Measurements from ENCODE around the gene TTC28. TPM values are rescaled to one million over a fixed set of nuclear protein-coding genes. Genes with fewer than 3 reads are reported as not detected.

Gene TTC28
- total RNA-seq, 1 experiment from 2014 or later: 0.12 TPM

DNA sequence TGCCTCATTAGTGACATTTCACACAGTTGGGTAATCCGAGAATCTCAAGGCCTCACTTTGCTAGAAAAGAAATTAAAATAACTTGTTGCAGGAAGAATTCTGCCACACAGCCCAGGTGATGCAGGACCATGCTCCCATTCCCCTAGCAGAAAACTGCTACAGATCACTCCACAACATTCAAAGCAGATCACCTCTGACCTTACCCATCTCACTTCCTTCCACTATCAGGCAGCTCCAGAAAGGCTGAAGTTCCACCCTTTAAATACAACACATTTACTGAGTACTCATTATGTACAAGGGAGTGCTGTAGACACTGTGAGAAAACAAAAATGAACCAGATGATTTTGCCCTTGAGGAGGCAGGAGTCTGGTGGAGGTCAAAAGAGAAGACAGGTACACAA is 231.0 kb downstream of the TTC28 start:
- Histone ChIP-seq H4K20me1 (ENCODE audit: insufficient read depth) (no peaks in the 10 kb centered on the region), H3K4me2 (ENCODE audit: low read length) (no peak overlapping the region), H2AFZ (ENCODE audit: low read depth, low read length, poor library complexity, severe bottlenecking) (no peak overlapping the region), H3K9ac (ENCODE audit: low read length) (no peak overlapping the region), H3K27me3 (ENCODE audit: insufficient read depth, low read length) (peaks cover 82% of the 10 kb centered on the region), H3K9me2 (ENCODE audit: insufficient read depth) (no peaks in the 10 kb centered on the region), H3K27ac (ENCODE audit: low read depth, low read length) (no peak overlapping the region), H3K79me2 (ENCODE audit: insufficient read depth, low read length) (no peaks in the 10 kb centered on the region), H3K9me3 (ENCODE audit: control insufficient read depth in 1 of 2, insufficient read depth in 1 of 2, low read depth in 1 of 2, low read length in 2 of 2) (no peaks in the 10 kb centered on the region), H3K4me1 (ENCODE audit: control insufficient read depth in 1 of 2, insufficient read depth in 2 of 2, low read length in 2 of 2) (no peaks in the 10 kb centered on the region), H3K36me3 (ENCODE audit: control insufficient read depth in 1 of 2, insufficient read depth in 2 of 2, low read length in 2 of 2) (no peaks in the 10 kb centered on the region), H3K4me3 (replicated peaks in 1 of 2; ENCODE audit: low read depth in 1 of 2, low read length in 2 of 2) (no peak overlapping the region)
- ChIA-PET POLR2A (no interaction called here), RAD21 (ENCODE audit: low non-redundant PET in 1 of 2, low total read pairs in 2 of 2, uncharacterized antibody in 2 of 2, unreplicated experiment in 2 of 2) (no interaction called here), CTCF (no interaction called here)
- DNase-seq (ENCODE audit: low read depth, low spot score): no peak
- no TSS peak for BruUV-seq (replicated peaks)
- TF ChIP-seq SIN3A (IDR thresholded peaks at IDR 0.05; ENCODE audit: low read depth): no peak
- TF ChIP-seq RAD21 (IDR thresholded peaks at IDR 0.05; ENCODE audit: low read depth): no peak
- TF ChIP-seq YY1 (IDR thresholded peaks at IDR 0.05; ENCODE audit: extremely low read depth, insufficient replicate concordance, low read depth, low read length): no peak
- no peak for TF ChIP-seq JUND (IDR thresholded peaks at IDR 0.05)
- no peak for TF ChIP-seq ZFX (IDR thresholded peaks at IDR 0.05)
- no peak for TF ChIP-seq CBX3 (IDR thresholded peaks at IDR 0.05; ENCODE audit: low read depth)
- TF ChIP-seq CEBPB (IDR thresholded peaks at IDR 0.05; ENCODE audit: low read depth): no peak
- TF ChIP-seq TCF7L2 (IDR thresholded peaks at IDR 0.05; ENCODE audit: borderline replicate concordance, extremely low read depth, insufficient read depth, insufficient read length): no peak
- TF ChIP-seq, protein P1, sequence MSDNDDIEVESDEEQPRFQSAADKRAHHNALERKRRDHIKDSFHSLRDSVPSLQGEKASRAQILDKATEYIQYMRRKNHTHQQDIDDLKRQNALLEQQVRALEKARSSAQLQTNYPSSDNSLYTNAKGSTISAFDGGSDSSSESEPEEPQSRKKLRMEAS (IDR thresholded peaks at IDR 0.05): no peak
- no peak for TF ChIP-seq EZH2 (IDR thresholded peaks at IDR 0.05)
- intact Hi-C loops (cut with micrococcal nuclease): no loop called here
- no peak for ATAC-seq

DNA sequence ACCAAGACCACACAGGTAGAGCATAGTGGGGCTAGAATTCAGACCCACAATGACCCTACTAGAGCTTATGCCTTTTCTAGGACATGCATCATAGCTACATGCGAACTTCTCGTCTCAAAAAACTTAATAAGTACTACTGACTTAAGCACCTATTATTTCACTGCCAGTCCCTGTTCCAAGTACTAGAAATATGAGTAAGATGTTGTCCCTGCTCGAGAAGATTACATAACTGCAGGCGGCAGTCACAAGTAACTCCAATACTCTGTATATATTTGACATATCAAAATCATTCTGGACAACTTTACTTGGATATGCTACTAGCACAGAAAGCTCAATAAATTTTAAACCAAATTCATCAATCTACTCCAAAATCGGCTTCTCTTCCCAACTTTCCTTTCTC is 235.0 kb downstream of the TTC28 start:
- H3K9ac ChIP-seq (ENCODE audit: low read length): no peak overlapping the region
- ChIA-PET CTCF (no interaction called here), POLR2A (no interaction called here), RAD21 (ENCODE audit: low non-redundant PET in 1 of 2, low total read pairs in 2 of 2, uncharacterized antibody in 2 of 2, unreplicated experiment in 2 of 2) (no interaction called here)
- H3K79me2 ChIP-seq (ENCODE audit: insufficient read depth, low read length): no peaks in the 10 kb centered on the region
- no peaks in the 10 kb centered on the region for H3K36me3 ChIP-seq (ENCODE audit: control insufficient read depth in 1 of 2, insufficient read depth in 2 of 2, low read length in 2 of 2)
- no peak overlapping the region for H2AFZ ChIP-seq (ENCODE audit: low read depth, low read length, poor library complexity, severe bottlenecking)
- H3K4me1 ChIP-seq (ENCODE audit: control insufficient read depth in 1 of 2, insufficient read depth in 2 of 2, low read length in 2 of 2): no peaks in the 10 kb centered on the region
- intact Hi-C loops (cut with micrococcal nuclease): loop anchor here (5.0 kb wide), 1 partner anchor 392 kb away; no protein-coding TSS in a partner anchor
- no peak for TF ChIP-seq SIN3A (IDR thresholded peaks at IDR 0.05; ENCODE audit: low read depth)
- DNase-seq (ENCODE audit: low read depth, low spot score): no peak
- H3K27me3 ChIP-seq (ENCODE audit: insufficient read depth, low read length): peaks cover 80% of the 10 kb centered on the region
- BruUV-seq (replicated peaks): no TSS peak
- no peaks in the 10 kb centered on the region for H3K9me3 ChIP-seq (ENCODE audit: control insufficient read depth in 1 of 2, insufficient read depth in 1 of 2, low read depth in 1 of 2, low read length in 2 of 2)
- no peak overlapping the region for H3K4me2 ChIP-seq (ENCODE audit: low read length)
- H3K27ac ChIP-seq (ENCODE audit: low read depth, low read length): no peak overlapping the region
- H4K20me1 ChIP-seq (ENCODE audit: insufficient read depth): no peaks in the 10 kb centered on the region
- ATAC-seq: no peak
- H3K4me3 ChIP-seq (replicated peaks in 1 of 2; ENCODE audit: low read depth in 1 of 2, low read length in 2 of 2): no peak overlapping the region
- H3K9me2 ChIP-seq (ENCODE audit: insufficient read depth): no peaks in the 10 kb centered on the region
